ENCODE data around the gene STXBP3. TPM values are rescaled to one million over a fixed set of nuclear protein-coding genes. Genes with fewer than 3 reads are reported as not detected.
"Not testable (repeated sequence)": the region's sequence is repeated elsewhere in the genome, so short reads cannot be mapped to it uniquely, and the experiment has no call there.

Gene STXBP3, protein sequence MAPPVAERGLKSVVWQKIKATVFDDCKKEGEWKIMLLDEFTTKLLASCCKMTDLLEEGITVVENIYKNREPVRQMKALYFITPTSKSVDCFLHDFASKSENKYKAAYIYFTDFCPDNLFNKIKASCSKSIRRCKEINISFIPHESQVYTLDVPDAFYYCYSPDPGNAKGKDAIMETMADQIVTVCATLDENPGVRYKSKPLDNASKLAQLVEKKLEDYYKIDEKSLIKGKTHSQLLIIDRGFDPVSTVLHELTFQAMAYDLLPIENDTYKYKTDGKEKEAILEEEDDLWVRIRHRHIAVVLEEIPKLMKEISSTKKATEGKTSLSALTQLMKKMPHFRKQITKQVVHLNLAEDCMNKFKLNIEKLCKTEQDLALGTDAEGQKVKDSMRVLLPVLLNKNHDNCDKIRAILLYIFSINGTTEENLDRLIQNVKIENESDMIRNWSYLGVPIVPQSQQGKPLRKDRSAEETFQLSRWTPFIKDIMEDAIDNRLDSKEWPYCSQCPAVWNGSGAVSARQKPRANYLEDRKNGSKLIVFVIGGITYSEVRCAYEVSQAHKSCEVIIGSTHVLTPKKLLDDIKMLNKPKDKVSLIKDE
- total RNA-seq, result 100 to 1,000 TPM in 1 of 4 donors, 10 to 100 TPM in 3; 29.5 to 166 (median 64.1) TPM

DNA sequence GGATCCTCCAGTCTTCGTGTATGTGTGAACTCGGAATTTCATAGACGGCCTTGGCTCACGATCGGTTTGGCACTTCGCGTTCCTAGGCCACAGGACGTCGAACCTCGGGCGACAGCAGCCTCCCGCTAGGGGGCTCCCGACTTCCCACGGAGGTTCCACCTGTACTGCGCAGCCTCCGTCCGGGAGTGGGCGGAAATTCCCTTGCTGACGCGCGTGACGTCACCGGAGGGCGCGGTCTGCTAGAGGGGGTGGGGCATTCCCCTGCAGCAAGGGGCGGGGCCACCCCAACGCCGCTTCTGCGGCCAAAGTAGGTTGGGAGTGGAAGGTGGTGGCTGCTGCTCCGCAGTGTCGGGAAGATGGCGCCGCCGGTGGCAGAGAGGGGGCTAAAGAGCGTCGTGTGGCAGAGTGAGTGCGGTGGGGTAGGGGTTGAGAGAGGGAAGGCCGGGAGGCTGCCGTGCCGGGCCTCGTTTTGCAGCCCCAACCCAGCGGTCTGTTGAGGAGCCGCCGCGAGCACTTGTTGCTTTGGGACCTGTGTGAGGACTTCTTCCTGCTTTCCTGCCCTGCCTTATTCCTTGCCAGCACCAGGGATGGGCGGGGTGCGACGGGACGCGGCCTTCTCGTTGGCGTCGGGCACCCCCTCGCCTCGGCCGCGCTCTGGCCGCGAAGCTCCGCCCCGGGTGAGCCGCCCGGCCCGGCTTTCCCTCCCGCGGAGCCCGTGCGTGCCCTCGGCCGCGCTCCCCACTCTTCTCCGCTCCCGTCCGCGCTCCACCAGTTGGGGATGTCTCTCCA is at the start of gene STXBP3:
TSS of gene STXBP3 (plus strand) at position 293 of the 789 bp plus-strand sequence. CDS start at position 357, 64 bp downstream.
- Histone ChIP-seq H3K27ac (peak within 1 kb of the TSS; percentile 97), H3K4me1 (peaks cover 3 to 10% of the 10 kb centered on the region in 2 donors), H3K9me3 (no peaks in the 10 kb centered on the region), H3K36me3 (no peaks in the 10 kb centered on the region), H3K4me3 (peak within 1 kb of the TSS; percentile 75 to 84), H3K27me3 (no peaks in the 10 kb centered on the region)
- intact Hi-C loops (cut with DNase I; ENCODE audit: low total_unique reads), result loop anchor here (10.0 kb wide), 1 partner anchor 68 kb away; no protein-coding TSS in a partner anchor
- peak; percentile 98 to 99 for TF ChIP-seq POLR2A (IDR thresholded peaks at IDR 0.05)
- TF ChIP-seq, protein P1, sequence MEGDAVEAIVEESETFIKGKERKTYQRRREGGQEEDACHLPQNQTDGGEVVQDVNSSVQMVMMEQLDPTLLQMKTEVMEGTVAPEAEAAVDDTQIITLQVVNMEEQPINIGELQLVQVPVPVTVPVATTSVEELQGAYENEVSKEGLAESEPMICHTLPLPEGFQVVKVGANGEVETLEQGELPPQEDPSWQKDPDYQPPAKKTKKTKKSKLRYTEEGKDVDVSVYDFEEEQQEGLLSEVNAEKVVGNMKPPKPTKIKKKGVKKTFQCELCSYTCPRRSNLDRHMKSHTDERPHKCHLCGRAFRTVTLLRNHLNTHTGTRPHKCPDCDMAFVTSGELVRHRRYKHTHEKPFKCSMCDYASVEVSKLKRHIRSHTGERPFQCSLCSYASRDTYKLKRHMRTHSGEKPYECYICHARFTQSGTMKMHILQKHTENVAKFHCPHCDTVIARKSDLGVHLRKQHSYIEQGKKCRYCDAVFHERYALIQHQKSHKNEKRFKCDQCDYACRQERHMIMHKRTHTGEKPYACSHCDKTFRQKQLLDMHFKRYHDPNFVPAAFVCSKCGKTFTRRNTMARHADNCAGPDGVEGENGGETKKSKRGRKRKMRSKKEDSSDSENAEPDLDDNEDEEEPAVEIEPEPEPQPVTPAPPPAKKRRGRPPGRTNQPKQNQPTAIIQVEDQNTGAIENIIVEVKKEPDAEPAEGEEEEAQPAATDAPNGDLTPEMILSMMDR (IDR thresholded peaks at IDR 0.05), result peak; percentile 92 to 98 (median 94)
- DNase-seq, result peak; percentile 98 to 99

DNA sequence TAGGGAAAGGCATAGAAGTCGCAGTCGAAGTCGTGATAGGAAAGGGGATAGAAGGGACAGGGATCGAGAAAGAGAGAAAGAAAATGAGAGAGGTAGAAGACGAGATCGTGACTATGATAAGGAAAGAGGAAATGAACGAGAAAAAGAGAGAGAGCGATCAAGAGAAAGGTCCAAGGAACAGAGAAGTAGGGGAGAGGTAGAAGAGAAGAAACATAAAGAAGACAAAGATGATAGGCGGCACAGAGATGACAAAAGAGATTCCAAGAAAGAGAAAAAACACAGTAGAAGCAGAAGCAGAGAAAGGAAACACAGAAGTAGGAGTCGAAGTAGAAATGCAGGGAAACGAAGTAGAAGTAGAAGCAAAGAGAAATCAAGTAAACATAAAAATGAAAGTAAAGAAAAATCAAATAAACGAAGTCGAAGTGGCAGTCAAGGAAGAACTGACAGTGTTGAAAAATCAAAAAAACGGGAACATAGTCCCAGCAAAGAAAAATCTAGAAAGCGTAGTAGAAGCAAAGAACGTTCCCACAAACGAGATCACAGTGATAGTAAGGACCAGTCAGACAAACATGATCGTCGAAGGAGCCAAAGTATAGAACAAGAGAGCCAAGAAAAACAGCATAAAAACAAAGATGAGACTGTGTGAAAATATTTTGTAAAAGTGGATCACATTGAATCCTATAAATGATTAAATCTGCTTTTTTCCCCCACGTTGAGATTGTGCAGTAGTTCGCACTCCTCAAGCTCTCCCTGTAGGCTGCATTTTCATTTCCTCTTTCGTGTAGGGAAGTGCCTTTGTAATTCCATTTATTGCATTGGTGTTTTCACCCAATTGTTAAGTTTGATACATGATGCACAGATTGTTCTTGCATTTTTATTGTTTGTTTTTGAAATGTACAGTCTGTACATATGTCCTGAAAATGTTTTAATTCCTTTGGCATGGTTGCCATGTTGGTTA is 46.8 kb upstream of the STXBP3 start:
- H3K27ac ChIP-seq, result no peak overlapping the region
- intact Hi-C loops (cut with DNase I; ENCODE audit: low total_unique reads), result no loop called here

DNA sequence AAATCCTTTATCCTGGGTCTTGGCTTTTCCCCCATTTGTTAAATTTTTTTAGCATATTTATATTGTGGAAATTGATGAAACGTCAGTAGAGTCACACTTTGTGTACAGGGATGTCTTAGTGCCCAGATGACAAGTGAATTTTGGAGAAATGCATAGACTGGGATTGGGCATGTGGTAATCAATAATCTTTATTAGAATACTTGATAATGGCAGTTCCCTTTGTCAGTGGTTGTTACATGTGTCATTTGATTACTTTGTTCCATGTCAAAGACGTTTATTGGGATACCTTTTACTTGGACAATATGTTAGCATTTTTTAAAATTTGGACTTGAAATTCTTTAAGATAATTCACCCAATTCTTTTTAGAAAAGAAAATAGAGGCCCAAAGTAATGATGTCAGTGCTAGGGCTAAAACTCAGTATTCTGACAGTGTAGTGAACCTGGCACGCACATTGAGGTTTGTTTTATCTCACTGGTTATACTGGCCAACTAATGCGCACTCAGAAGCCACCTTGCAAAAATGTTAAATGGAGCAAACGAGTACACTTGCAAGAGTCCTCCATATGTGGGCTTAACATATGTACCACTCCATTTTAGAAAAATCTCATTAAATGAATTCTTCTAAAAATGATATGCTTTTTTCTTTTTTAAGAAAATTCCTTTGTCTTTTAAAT is 45.2 kb upstream of the STXBP3 start:
- TF ChIP-seq, protein P1 (IDR thresholded peaks at IDR 0.05), result no peak
- no peak for TF ChIP-seq POLR2A (IDR thresholded peaks at IDR 0.05)
- no peak for DNase-seq
- Histone ChIP-seq H3K4me1 (no peaks in the 10 kb centered on the region), H3K36me3 (no peaks in the 10 kb centered on the region), H3K4me3 (no peak overlapping the region), H3K27me3 (no peaks in the 10 kb centered on the region), H3K27ac (no peak overlapping the region), H3K9me3 (no peaks in the 10 kb centered on the region)
- intact Hi-C loops (cut with DNase I; ENCODE audit: low total_unique reads), result no loop called here

More for the DNA sequence above, 46.8 kb upstream of the STXBP3 start:
- Histone ChIP-seq H3K9me3 (no peaks in the 10 kb centered on the region), H3K27me3 (no peaks in the 10 kb centered on the region), H3K4me1 (no peaks in the 10 kb centered on the region), H3K36me3 (no peaks in the 10 kb centered on the region), H3K4me3 (no peak overlapping the region)
- TF ChIP-seq POLR2A (IDR thresholded peaks at IDR 0.05), result no peak
- TF ChIP-seq, protein P1 (IDR thresholded peaks at IDR 0.05), result no peak
- DNase-seq, result no peak

DNA sequence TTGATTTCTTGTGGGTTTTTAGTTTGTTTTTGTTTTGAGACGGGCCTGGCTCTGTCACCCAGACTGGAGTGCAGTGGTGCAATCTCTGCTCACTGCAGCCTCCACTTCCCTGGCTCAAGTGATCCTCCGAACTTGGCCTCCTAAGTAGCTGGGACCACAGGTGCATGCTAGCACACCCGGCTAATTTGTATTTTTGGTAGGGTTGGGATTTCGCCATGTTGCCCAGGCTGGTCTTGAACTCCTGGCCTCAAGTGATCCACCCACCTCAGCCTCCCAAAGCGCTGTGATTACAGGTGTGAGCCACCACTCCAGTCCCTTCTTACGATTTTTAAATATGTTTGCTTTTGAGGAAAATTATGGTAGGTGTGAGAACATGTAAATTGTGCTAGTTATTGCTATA is 44.4 kb upstream of the STXBP3 start:
- intact Hi-C loops (cut with DNase I; ENCODE audit: low total_unique reads); H3K9me3 ChIP-seq; H3K36me3 ChIP-seq; H3K27me3 ChIP-seq; DNase-seq; H3K4me1 ChIP-seq; H3K4me3 ChIP-seq; H3K27ac ChIP-seq: not testable (repeated sequence)

Measured in uterus (tissue), 4 donors.